GM19397 (cell line): Measurements from ENCODE around the gene NEDD8.

ENCODE experiments used
- ATAC-seq: cut with Tn5 transposase; IDR thresholded peaks from one replicate; pipeline ENCODE4 v1.9.1; 2021; ENCODE audit warnings: mild to moderate bottlenecking, moderate library complexity; ENCODE audit not compliant: unreplicated experiment

The NEDD8 gene

DNA sequence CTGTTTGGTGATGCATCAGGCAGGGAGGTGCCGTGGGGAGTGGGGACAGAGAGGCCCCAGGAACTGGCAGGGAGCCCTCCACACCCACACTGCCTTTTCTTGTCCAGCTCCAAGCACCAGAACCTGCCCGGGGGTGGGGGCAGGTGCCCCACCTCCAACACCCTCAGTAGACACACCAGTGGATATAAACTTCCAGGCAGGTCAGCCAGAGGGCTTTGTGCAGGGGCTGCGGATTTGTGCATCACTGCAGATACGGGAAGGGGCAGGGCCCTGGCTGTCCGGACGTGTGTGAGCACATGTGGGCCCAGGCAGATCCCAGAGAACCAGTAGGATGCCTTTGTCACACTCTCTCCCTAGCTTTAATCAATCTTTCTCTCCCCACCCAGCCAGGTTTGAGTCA lies 32.1 kb upstream of the NEDD8 start:
- ATAC-seq, result no peak

DNA sequence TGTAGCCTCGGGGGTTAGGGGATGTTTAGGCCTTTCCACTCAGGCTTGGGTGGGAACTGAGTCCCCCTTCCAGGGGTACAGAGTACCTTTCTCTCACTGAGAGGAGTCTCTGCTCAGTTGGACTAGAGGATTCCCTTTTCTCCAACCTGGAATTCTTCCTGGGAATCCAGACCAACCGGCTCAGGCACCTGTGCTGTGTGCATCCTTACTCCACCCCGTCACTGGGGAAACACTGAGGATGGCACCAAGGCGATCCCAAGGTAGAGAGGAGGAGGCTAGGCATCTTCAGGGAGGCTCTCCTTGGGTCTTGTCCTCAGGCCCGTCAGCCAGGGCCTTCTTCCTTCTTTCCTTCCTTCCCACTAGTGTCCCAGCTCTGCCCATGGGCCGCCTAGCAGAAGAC lies 31.7 kb upstream of the NEDD8 start:
- no peak for ATAC-seq

GRCh38 chr14:24262821-24263733 lies 30.9 kb upstream of the NEDD8 start, which contains the start of gene TGM1:
Gene TGM1, minus strand, starts transcription at chr14:24263177. Its CDS starts 825 bp downstream, at chr14:24262352.
- ATAC-seq, result no peak

- ATAC-seq, result no peak
Observed at GRCh38 chr14:24261969-24262327, 29.8 kb upstream of the NEDD8 start.

DNA sequence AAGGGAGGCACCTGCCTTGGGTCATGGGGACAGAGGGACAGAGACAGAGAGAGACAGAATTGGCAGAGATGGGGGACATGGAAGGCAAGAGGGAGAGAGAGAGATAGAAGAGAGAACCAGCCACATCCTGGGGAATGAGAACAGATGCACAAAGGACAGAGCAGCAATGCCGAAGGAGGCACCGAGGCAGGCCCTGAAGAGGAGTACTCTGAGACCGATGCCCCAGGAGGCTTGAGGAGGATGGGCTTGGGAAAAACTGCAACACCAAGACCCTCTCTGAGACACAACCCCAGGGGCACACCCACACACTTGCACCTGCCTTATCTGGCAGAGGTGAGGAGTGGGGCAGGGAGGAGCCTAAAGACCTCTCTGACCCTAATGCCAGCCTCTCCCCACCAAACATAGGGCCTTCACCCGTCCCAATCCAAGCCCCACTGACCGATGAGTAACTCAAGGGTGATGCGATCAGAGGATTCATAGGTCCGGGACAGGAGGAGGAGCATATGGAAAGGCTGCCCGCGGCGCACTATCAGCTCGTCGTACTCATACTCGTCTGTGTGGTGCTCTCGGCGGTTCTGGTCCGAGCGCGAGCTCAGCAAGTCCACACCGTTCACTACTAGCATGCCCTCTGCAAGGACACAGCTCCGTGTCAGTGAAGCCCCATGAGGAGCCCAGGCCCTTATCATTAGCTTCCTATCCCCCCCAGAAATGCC lies 29.2 kb upstream of the NEDD8 start:
- no peak for ATAC-seq

DNA sequence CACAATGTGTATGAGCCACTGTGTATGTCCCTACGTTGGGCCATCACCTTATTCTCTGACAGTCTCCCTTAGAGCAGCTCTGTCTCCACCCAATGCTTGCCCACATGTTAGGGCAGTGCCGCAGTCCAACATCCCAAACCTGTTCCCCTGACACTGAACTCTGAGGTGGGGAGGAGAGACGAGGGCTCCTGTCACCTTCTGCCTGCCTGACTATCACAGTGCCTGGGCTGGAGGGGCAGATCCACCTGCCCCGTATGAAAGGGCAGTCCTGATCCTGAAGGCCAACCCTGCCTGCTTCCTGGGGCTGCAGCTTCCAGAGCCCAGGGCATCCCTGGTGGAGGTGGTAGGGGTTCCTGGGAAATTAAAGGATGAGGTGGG lies 28.6 kb upstream of the NEDD8 start:
- no peak for ATAC-seq

DNA sequence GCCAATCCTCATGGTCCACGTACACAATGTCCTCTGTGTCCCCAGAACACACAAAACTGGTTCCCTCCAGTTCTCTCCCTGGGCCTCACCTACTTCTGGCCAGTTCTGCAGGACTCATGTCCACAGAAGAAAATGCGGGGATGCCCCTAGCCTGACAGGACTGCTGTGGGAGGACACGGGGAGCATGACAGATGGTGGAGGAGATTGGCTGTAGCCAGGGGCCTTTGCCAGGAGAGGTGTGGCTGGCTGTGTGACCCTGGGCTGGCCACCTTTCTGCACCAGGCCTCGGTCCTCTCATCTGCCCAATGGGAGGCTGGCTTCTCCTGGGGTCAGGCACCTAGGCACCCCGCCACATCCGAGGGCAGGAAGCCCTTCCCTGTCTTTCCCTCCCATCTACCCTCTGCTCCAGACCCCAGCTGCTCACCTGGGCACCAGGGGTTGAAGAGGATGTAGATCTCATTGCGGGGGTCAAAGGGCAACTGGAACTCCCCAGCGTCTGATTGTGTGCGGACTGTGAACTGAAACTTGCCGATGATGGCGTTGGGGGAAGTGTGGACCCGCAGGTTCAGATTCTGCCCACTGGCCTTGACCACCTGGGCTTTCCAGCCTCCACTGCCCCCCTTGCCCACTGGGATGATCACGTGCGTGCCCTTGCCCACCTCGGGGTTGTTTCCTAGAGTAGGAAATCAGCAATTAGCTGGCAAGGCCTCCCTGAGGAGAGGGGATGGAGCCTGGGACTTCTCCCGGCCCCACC lies 28.0 kb upstream of the NEDD8 start:
- ATAC-seq, result no peak

DNA sequence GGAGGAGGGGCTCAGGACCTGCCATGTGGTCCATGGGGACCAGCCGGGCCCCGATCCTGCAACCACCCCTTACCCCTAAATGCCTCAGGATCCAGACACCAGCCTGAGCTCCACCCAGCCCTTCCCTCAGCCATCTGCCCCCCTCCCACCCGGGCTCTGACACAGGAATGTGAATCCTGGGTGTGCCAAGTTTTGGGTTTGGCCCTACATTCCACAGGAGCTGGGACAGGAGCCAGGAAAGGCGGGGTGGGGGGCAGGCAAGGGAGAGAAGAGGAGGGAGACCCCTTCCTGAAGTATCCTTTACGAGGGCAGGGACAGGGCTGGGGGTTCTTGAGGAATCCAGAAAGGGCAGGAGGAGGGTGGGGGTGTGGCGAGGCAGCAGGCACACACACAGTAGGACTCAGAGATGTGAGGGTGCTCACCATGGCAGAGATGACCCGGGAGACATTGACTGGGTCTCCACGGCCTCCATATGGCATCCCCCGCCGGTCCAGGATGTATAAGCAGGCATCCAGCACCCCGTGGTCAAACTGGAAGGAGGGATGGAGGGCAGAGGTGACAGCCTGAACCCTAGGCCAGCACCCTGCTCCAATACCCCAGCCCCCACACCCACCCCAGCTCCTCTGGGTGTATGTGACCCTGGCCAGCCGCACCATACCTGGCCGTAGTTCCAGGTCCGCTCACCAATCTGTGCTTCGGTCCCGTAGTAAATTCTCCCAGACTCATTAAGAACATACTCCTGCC lies 27.3 kb upstream of the NEDD8 start:
- no peak for ATAC-seq

- no peak for ATAC-seq
Observed at GRCh38 chr14:24258548-24259265, 26.5 kb upstream of the NEDD8 start.

DNA sequence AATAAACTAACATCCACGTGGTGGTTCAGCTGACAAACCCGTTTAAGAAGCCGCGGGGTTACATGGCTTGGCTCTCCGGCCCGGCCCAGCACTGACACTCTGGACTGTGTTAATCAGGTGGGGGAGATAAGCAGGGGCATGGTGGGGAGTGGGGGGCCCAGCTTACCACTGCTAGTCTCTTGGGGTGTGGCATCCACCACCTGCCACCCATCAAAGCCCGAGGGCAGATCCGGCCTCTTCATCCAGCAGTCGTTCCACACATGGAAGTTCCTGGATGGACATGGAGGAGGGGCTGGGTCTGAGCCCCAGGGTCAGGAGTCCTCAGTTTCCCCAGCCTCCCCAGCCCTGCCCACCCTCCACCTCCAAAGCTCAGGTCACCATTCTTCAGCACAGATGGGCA lies 26.0 kb upstream of the NEDD8 start:
- ATAC-seq, result no peak

DNA sequence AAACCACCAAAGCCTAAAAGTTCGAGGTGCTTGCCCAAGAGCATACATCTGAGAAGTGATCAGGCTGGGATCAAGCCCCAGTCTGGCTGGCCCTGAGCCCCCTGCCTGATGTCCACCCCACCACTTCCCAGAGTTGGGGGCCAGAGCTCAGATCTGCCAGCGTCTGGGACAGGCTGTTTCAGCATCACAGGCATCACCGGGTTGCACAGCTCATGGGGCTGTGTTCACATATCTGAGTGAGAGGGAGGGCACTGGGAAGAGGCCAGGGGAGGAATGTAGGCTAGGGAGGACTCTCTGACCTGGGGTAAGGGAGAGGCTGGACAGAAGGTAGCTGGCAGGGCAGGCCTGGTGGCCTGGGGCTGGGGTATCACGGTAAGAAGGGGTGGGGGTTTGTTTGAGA lies 24.8 kb upstream of the NEDD8 start:
- ATAC-seq, result no peak

DNA sequence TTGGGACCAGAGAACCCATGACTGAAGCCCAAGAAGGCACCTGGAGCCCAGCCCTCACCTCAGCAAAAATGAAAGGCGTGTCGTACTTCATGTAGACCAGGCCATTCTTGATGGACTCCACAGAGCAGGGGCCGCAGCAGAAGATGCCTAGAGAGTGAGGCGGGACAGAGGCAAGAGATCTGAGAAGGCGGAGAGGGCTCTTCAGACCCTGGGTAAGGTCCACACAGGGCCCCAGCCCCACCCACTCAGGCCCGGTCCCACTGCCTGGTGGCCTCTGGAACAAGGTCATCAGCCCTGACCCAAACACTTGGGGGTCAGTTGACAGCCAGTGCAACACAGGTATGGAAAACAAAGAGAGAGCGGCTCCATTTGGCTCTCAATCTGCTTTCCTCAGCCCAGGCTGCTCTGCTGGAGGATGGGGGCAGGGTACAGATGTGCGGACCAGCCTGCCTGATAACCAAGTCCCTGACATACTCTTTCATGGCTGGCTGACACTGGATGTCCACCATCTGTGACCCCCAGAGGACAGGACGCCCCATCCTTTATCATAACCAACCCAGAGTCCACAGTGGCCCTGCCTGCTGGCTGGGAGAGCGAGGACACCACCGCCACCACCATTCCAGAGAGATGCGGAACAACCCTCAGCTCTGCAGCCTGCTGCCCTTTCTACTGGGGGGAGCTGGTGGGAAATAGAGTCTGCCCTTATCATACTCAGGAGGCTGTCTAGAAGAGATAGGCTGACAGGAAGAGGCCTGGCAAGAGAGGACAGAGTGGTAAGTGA lies 24.0 kb upstream of the NEDD8 start:
- no peak for ATAC-seq

- ATAC-seq, result no peak
Observed at GRCh38 chr14:24255438-24255837, 23.3 kb upstream of the NEDD8 start.

- no peak for ATAC-seq
Observed at GRCh38 chr14:24254630-24255392, 22.6 kb upstream of the NEDD8 start.

DNA sequence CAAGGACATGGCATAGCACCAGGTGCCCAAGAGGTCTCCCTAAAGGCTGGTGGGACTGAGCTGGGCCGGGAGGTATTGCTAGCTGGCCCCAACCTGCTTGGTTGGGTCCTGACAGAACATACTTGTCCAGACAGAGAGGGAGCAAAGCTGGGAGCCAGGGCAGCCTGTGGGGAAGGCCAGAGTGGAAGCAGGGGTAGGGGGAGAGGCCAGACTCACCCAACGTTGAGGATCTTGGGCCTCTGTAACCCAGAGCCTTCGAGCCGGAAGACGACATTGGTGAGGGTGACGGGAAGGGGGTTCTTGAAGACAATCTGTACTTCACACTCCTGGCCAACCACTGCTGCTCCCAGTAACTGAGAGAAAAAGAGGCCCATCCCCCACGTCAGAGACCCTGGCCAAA lies 21.8 kb upstream of the NEDD8 start:
- ATAC-seq, result no peak

DNA sequence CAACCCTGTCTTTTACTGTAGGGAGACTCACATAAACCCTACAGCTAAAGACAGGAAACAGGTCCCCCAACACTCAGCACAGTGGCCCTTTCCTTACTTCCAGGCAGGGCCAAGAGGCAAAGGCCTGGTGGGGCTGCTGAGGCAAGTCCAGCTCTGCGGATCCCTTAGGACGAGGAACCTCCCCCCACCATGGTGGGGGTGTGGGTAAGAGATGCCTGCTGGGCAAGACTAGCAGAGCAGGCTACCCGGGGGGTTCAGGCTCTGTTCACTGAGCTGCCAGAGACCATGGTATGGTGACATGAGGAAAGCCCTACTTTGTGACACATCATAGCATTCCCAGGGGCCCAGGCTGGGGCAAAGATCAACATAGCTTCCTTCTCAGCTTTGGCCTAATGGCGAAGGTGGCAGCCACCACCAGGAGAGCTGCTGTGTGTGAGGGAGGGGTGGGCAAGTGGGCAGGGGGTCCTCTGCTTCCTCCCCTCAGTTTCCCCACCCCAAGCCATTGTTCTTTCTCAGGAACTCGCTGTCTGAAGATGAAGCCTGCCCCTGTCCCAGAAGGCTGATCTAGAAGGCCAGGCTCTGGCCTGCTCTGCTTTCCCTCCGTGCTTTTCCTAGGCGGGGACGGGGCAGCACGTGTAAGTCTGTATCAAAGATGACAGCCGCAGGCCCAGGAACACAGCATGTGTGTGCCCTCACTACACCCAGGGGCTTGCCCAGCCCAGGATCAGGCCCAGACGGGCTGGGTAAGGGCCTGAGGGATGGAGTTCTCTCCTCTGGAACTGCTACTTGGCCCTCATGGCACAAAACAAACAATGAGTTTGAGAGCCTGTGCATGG lies 20.3 kb upstream of the NEDD8 start:
- no peak for ATAC-seq

DNA sequence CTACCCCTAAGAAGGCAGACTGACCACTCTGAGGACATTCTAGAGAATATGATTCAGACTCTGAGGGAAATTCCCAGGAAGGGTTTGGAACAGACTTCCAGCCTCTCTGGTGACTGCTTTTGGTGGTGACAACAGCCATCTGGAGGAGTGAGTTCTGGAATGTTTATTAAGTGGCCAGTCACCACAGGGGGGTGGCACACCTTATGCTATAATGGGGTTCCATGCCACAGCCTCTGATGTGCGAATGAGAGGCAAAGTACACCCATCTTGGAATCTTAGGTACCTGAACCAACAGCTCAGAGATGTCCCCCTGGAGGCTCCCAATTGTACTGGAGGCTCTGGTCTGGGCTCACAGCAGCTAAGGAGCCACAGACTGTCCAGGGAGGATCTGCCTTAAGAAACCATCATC lies 19.7 kb upstream of the NEDD8 start:
- no peak for ATAC-seq

- no peak for ATAC-seq
Observed at GRCh38 chr14:24250354-24250753, 18.2 kb upstream of the NEDD8 start.
